ENCODE data around the gene EXPH5. TPM values are rescaled to one million over a fixed set of nuclear protein-coding genes. Genes with fewer than 3 reads are reported as not detected.
A peak's percentile ranks its signal among the peaks of the same experiment; 100 is the strongest.

The EXPH5 gene
- total RNA-seq, 2 donors from 2014 or later = 32.2 to 41.8 TPM

DNA sequence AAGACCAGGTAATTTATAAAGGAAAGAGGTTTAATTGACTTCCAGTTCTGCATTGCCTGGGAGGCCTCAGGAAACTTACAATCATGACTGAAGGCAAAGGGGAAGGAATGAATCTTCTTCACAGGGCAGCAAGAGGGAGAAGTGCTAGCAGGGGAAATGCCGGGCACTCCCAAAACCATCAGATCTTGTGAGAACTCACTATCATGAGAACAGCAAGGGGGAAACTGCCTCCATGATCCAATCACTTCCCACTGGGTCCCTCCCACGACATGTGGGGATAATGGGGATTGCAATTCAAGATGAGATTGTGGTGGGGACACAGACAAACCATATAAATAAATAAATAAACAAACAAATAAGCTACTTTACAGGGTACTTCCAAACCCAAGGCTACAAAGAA is 28.8 kb upstream of the EXPH5 start:
- Histone ChIP-seq H3K36me3 (no peaks in the 10 kb centered on the region), H3K27ac (peak overlapping the region; percentile 75), H3K27me3 (no peaks in the 10 kb centered on the region), H3K4me1 (no peaks in the 10 kb centered on the region), H3K4me3 (no peak overlapping the region), H3K9ac (ENCODE audit: low read depth in 2 of 2, low read length in 2 of 2) (no peak overlapping the region), H3K9me3 (no peaks in the 10 kb centered on the region)
- DNase-seq = peak; percentile 32
- TF ChIP-seq CTCF (IDR thresholded peaks at IDR 0.05) = no peak
- intact Hi-C loops (cut with DNase I) = no loop called here

GRCh38 chr11:108620958-108621772 is 27.6 kb upstream of the EXPH5 start:
- Histone ChIP-seq H3K27me3 (no peaks in the 10 kb centered on the region), H3K9ac (ENCODE audit: low read depth in 2 of 2, low read length in 2 of 2) (no peak overlapping the region), H3K4me3 (no peak overlapping the region), H3K36me3 (no peaks in the 10 kb centered on the region), H3K27ac (peak overlapping the region; percentile 75), H3K9me3 (no peaks in the 10 kb centered on the region), H3K4me1 (no peaks in the 10 kb centered on the region)
- DNase-seq = no peak
- no peak for TF ChIP-seq CTCF (IDR thresholded peaks at IDR 0.05)
- intact Hi-C loops (cut with DNase I) = no loop called here

GRCh38 chr11:108618529-108618928 is 25.0 kb upstream of the EXPH5 start:
- intact Hi-C loops (cut with DNase I) = no loop called here

DNA sequence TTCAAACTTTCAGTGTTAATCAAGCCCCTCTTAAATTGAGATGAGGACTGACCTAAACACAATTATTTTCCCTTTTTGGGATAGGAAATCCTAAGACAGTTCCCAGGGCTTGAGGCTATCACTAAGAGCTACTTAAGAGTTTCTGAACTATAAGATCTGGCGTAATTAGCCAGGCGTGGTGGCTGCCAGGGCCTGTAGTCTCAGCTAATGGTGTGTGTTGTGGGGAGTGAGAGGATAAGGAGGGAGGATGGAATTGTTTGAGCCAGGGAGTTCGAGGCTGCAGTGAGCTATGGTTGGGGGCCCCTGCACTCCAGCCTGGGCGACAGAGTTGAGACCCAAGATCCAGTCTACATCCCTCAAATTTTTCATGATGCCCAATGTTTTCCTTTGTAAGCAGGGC is 23.5 kb upstream of the EXPH5 start:
- DNase-seq = no peak
- TF ChIP-seq CTCF (IDR thresholded peaks at IDR 0.05) = no peak
- no peaks in the 10 kb centered on the region for H3K36me3 ChIP-seq
- no peak overlapping the region for H3K9ac ChIP-seq (ENCODE audit: low read depth in 2 of 2, low read length in 2 of 2)
- H3K9me3 ChIP-seq = no peaks in the 10 kb centered on the region
- no peaks in the 10 kb centered on the region for H3K27me3 ChIP-seq
- intact Hi-C loops (cut with DNase I) = no loop called here
- H3K4me1 ChIP-seq = no peaks in the 10 kb centered on the region
- H3K27ac ChIP-seq = no peak overlapping the region
- no peak overlapping the region for H3K4me3 ChIP-seq

More at GRCh38 chr11:108618529-108618928, 25.0 kb upstream of the EXPH5 start:
- no peak overlapping the region for H3K4me3 ChIP-seq
- no peaks in the 10 kb centered on the region for H3K27me3 ChIP-seq
- no peak for DNase-seq
- no peak overlapping the region for H3K27ac ChIP-seq
- no peak for TF ChIP-seq CTCF (IDR thresholded peaks at IDR 0.05)
- H3K36me3 ChIP-seq = no peaks in the 10 kb centered on the region
- no peaks in the 10 kb centered on the region for H3K9me3 ChIP-seq
- H3K4me1 ChIP-seq = no peaks in the 10 kb centered on the region
- no peak overlapping the region for H3K9ac ChIP-seq (ENCODE audit: low read depth in 2 of 2, low read length in 2 of 2)

GRCh38 chr11:108616549-108616948 is 23.0 kb upstream of the EXPH5 start:
- DNase-seq = no peak
- Histone ChIP-seq H3K27me3 (no peaks in the 10 kb centered on the region), H3K9ac (ENCODE audit: low read depth in 2 of 2, low read length in 2 of 2) (no peak overlapping the region), H3K36me3 (no peaks in the 10 kb centered on the region), H3K4me3 (no peak overlapping the region), H3K9me3 (no peaks in the 10 kb centered on the region), H3K27ac (no peak overlapping the region), H3K4me1 (no peaks in the 10 kb centered on the region)
- intact Hi-C loops (cut with DNase I) = no loop called here
- TF ChIP-seq CTCF (IDR thresholded peaks at IDR 0.05) = no peak

Measured in colonic mucosa (tissue), 4 donors.